Muscle of back (tissue), 11 donors: Measurements from ENCODE around the gene TXNDC17. TPM values are rescaled to one million over a fixed set of nuclear protein-coding genes. Genes with fewer than 3 reads are reported as not detected.
"Not testable (repeated sequence)": the region's sequence is repeated elsewhere in the genome, so short reads cannot be mapped to it uniquely, and the experiment has no call there.

Experiments
- DNase-seq, 3 donors: peaks; one replicate each; pipeline versions ENCODE4 v3.0.0 to v3.0.0-alpha.2; 2013
- polyA plus RNA-seq, 10 donors: library from polyadenylated mRNA; unstranded; fragments of 120-200 nt; gene quantifications; one replicate each; pipeline ENCODE4 v1.2.1, GENCODE V29; 2013; ENCODE audit not compliant: insufficient read length in 10 of 10

Gene TXNDC17
- polyA plus RNA-seq, 10 donors: 45.2 to 74.2 (median 52.4) TPM

DNA sequence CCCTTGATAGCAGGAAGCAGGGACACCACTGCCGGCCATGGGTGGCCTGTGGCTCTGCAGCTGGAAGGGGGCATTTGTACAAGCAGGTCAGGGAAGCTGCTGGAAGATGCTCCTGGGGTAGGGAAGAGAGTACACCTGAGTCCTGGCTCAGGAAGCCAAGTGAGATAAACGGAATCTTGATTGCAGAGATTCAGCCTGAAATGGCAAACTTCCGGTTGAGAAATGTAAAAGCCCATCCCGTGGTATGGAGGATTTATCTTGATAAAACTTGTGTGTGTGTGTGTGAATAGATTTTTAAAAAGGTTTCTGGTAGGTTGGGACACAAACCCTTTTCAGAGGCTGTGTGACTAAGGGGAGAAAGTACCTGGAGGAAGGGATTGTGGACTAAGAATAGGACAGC is 40.3 kb downstream of the TXNDC17 start:
- DNase-seq: no peak

- no peak for DNase-seq
These were observed 40.8 kb downstream of the TXNDC17 start for GRCh38 chr17:6681671-6682070.

DNA sequence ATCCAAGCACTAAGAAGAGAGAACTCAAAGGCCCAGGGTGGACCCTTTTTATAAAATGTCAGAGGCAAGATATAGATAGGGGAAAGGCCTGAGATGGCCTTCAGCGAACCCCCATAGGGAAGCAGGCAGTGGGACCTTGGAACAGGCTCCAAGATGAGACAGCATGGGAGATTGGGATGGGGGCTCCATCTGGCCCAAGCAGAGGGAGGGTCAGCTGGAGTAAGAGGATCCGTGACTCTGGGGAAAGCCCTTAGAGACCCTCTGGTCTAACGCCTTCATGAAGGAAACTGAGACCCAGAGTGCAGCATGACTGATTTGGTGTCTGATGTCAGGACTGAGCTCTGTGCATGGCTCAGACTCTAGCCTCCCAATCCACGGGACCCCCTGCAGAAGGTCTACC is 41.5 kb downstream of the TXNDC17 start:
- DNase-seq: no peak

DNA sequence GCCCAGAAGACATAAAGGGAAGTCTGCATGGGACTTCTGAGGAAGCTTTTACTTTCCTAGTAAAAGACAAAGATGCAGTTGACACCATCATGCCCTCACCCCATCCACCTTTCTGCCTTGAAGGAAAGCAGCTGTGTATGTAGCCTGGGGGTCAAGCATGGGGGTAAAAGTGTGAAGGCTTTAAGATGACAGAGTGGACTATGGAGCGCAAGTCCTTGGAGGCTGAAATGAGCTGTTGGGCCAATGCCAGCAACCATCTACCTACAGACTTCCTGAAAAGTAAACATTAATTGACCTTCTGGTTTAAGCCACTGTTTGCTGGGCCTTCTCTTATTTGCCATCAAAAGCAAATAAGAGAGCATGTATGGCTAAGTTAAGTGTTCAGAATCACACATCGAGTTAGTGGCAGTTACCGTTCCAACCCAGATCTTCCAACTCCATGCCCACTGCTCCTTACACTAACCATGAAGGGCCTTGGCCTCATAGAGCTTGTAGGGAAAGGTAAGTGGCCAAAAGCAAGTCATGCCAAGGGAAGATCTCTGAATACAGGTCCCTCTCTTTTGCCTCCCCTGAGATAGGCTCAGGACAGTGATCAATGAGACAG is 42.3 kb downstream of the TXNDC17 start:
- DNase-seq: no peak

DNA sequence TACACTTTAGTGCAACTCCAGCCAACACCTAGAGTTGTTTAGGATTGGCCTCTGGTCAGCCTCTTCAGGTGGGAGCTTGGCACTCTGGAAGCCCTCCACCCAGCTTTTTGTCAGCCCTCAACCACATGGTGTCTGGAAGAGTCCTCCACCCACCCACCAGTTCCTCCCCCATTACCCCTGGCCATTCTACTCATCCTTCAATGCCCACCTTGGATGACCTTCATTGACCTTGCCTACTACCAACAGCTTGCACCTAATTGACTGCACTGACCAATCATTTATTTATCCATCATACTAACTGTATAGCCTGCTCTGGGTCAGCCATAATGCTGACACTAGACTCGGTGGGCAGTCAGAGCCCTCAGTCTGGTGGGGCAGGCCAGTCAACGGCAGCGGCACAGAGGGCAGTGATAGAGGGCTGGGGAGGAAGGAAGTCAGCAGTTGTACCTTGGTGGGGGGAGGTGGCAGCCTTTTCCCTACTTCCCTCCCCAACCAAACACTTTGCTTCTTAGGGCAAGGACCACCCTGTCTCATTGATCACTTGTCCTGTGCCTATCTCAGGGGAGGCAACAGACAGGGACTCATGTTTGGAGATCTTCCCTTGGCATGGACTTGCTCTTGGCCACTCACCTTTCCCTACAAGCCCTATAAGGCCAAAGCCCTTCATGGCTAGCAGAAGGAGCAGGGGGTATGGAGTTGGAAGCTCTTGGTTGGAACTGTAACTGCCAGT is 43.0 kb downstream of the TXNDC17 start:
- no peak for DNase-seq

DNA sequence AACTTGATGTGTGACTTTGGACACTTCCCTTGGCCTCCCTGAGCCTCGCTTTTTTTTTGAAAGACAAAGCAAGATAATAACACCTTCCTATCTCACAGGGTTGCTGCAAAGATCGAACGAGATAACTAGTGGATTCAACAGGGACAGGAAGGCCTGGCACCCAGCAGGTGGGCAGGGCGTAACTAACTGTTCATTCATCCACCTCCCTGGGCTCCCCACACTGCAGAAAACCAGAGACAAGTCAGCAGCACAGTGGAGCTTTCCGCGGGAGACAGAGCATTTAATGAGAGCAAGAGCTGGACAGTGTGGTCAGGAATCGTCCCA is 43.6 kb downstream of the TXNDC17 start:
- DNase-seq: no peak

GRCh38 chr17:6684881-6685767 is 44.3 kb downstream of the TXNDC17 start:
- DNase-seq: no peak

DNA sequence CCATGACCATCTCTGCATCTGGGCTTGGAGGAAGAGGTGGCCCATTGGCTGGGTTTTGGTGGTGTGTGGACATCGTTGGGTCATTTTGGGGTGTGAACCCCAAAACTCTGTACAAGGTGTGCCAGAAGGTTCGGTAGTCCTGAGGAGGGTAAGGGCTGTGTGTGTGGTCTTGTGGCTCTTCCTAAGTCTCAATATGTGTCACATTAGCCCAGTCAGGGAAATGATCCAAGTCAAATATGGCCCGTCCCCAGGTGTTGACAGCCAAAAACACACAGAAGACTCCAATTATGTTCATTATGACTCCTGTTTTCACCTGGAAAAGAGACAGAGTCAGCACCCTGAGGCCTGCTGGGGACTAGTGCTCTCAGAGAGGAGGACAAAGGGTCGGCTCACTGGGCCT is 45.2 kb downstream of the TXNDC17 start:
- no peak for DNase-seq

- no peak for DNase-seq
These were observed 48.1 kb downstream of the TXNDC17 start for GRCh38 chr17:6688944-6689343.

- no peak for DNase-seq
These were observed 49.8 kb downstream of the TXNDC17 start for GRCh38 chr17:6690641-6691040.

GRCh38 chr17:6691546-6691945 is 50.7 kb downstream of the TXNDC17 start:
- DNase-seq: no peak

DNA sequence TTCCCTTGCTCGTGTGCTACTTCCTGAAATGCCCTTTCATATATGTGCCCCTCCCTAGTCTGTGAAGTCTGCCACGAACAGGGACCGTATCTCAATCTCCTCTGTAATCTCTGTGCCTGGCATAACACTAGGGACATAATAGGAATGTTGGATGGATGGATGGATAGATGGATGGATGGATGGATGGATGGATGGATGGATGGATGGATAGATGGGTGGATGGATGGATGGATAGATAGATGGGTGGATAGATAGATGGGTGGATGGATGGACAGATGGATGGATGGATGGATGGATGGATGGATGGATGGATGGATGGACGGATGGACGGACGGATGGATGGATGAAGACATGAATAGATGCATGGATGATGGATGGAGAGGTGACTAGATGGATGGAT is 51.1 kb downstream of the TXNDC17 start:
- not testable (repeated sequence) for DNase-seq

Other genes with a start within 250 kb of the TXNDC17 start
- under 1 TPM in 1 of 10 donors, not detected in 9; 0.07 TPM for gene AIPL1, start 205.9 kb upstream of the TXNDC17 start, polyA plus RNA-seq
- gene PIMREG, start 196.6 kb upstream of the TXNDC17 start, polyA plus RNA-seq: 10 to 100 TPM in 9 of 10 donors, 1 to 10 TPM in 1; 8.1 to 20.9 (median 12.0) TPM
- gene PITPNM3, start 84.5 kb upstream of the TXNDC17 start, polyA plus RNA-seq: 1 to 10 TPM; 3.1 to 5.5 (median 4.6) TPM
- gene KIAA0753, start 349 bp upstream of the TXNDC17 start, polyA plus RNA-seq: 10 to 100 TPM in 8 of 10 donors, 1 to 10 TPM in 2; 8.9 to 17.7 (median 11.8) TPM
- 10 to 100 TPM; 12.8 to 16.8 (median 15.7) TPM for gene MED31, start 10.5 kb downstream of the TXNDC17 start, polyA plus RNA-seq
- 1 to 10 TPM; 2.0 to 4.8 (median 3.3) TPM for gene C17orf100, start 10.7 kb downstream of the TXNDC17 start, polyA plus RNA-seq
- gene SLC13A5, start 72.3 kb downstream of the TXNDC17 start, polyA plus RNA-seq: under 1 TPM in 8 of 10 donors, not detected in 2; 0.05 to 0.25 (median 0.14) TPM
- 10 to 100 TPM in 3 of 10 donors, 1 to 10 TPM in 7; 4.0 to 23.7 (median 7.5) TPM for gene XAF1, start 115.0 kb downstream of the TXNDC17 start, polyA plus RNA-seq
- gene FBXO39, start 135.2 kb downstream of the TXNDC17 start, polyA plus RNA-seq: under 1 TPM in 8 of 10 donors, not detected in 2; 0.12 to 0.54 (median 0.19) TPM
- gene TEKT1, start 190.7 kb downstream of the TXNDC17 start, polyA plus RNA-seq: under 1 TPM in 2 of 10 donors, not detected in 8; 0.24 to 0.26 TPM